GM18519 (cell line): Measurements from ENCODE around the gene CD69.
"Not testable (repeated sequence)": the region's sequence is repeated elsewhere in the genome, so short reads cannot be mapped to it uniquely, and the experiment has no call there.

ENCODE experiments used
- ATAC-seq: cut with Tn5 transposase; IDR thresholded peaks from one replicate; pipeline ENCODE4 v1.9.1; 2021; ENCODE audit warnings: mild to moderate bottlenecking, moderate library complexity; ENCODE audit not compliant: unreplicated experiment, low FRiP score

CD69 gene

GRCh38 chr12:9724023-9724422, 36.7 kb downstream of the CD69 start:
- ATAC-seq = no peak

GRCh38 chr12:9721394-9722092, 39.2 kb downstream of the CD69 start:
- peak; percentile 36 for ATAC-seq

- ATAC-seq = no peak
Measured at GRCh38 chr12:9719790-9720189, 40.9 kb downstream of the CD69 start.

GRCh38 chr12:9718968-9719367, 41.7 kb downstream of the CD69 start:
- no peak for ATAC-seq

GRCh38 chr12:9717070-9717925, 43.4 kb downstream of the CD69 start:
- no peak for ATAC-seq

GRCh38 chr12:9713032-9713558, 47.6 kb downstream of the CD69 start:
- ATAC-seq = peak; percentile 46

- ATAC-seq = no peak
Measured at GRCh38 chr12:9711664-9712063, 49.0 kb downstream of the CD69 start.

GRCh38 chr12:9710584-9711375, 49.9 kb downstream of the CD69 start:
- no peak for ATAC-seq

- no peak for ATAC-seq
Measured at GRCh38 chr12:9708853-9709252, 51.8 kb downstream of the CD69 start.

GRCh38 chr12:9707864-9708808, 52.6 kb downstream of the CD69 start:
- no peak for ATAC-seq

GRCh38 chr12:9707356-9707755, 53.3 kb downstream of the CD69 start:
- ATAC-seq = no peak

- no peak for ATAC-seq
Measured at GRCh38 chr12:9706086-9706685, 54.5 kb downstream of the CD69 start.

GRCh38 chr12:9704561-9704960, 56.1 kb downstream of the CD69 start:
- not testable (repeated sequence) for ATAC-seq
